ENCODE measurements around the gene TRIP4. TPM values are rescaled to one million over a fixed set of nuclear protein-coding genes. Genes with fewer than 3 reads are reported as not detected.

The TRIP4 gene
- total and polyA plus RNA-seq, 2 experiments from 2014 or later = 13.9 to 30.6 TPM

- Histone ChIP-seq H3K4me1 (ENCODE audit: insufficient read depth) (no peaks in the 10 kb centered on the region), H3K79me2 (no peaks in the 10 kb centered on the region), H3K9me3 (ENCODE audit: low read depth) (no peaks in the 10 kb centered on the region), H3K4me3 (no peak overlapping the region), H3K9me2 (replicated peaks; ENCODE audit: insufficient read depth) (no peaks in the 10 kb centered on the region), H3K4me2 (no peak overlapping the region), H4K20me1 (ENCODE audit: insufficient read depth, poor library complexity, severe bottlenecking) (no peaks in the 10 kb centered on the region), H3K27me3 (no peaks in the 10 kb centered on the region), H3K36me3 (replicated peaks; ENCODE audit: insufficient read depth, low read depth) (no peaks in the 10 kb centered on the region), H2AFZ (no peak overlapping the region), H3K27ac (no peak overlapping the region)
- TF ChIP-seq EZH2phosphoT487 (IDR thresholded peaks at IDR 0.05; ENCODE audit: low read depth, severe bottlenecking, unreplicated experiment) (no peak), EZH2 (IDR thresholded peaks at IDR 0.05; ENCODE audit: borderline replicate concordance) (no peak), CTCF (IDR thresholded peaks at IDR 0.05; ENCODE audit: poor library complexity) (no peak)
- WGBS (ENCODE audit: low lambda C conversion rate, missing lambda C conversion rate) = 96% methylated on average over 2 of the region's 2 CpGs
- no peak for DNase-seq (ENCODE audit: low spot score)
Measured at GRCh38 chr15:64400583-64400982, 12.9 kb downstream of the TRIP4 start.

- H3K27me3 ChIP-seq = no peaks in the 10 kb centered on the region
- no peak for DNase-seq (ENCODE audit: low spot score)
- H3K9me2 ChIP-seq (replicated peaks; ENCODE audit: insufficient read depth) = no peaks in the 10 kb centered on the region
- H4K20me1 ChIP-seq (ENCODE audit: insufficient read depth, poor library complexity, severe bottlenecking) = no peaks in the 10 kb centered on the region
- H2AFZ ChIP-seq = no peak overlapping the region
- H3K9me3 ChIP-seq (ENCODE audit: low read depth) = no peaks in the 10 kb centered on the region
- H3K4me3 ChIP-seq = no peak overlapping the region
- no peak overlapping the region for H3K27ac ChIP-seq
- TF ChIP-seq EZH2 (IDR thresholded peaks at IDR 0.05; ENCODE audit: borderline replicate concordance) = no peak
- TF ChIP-seq EZH2phosphoT487 (IDR thresholded peaks at IDR 0.05; ENCODE audit: low read depth, severe bottlenecking, unreplicated experiment) = no peak
- no peak for TF ChIP-seq CTCF (IDR thresholded peaks at IDR 0.05; ENCODE audit: poor library complexity)
- no peaks in the 10 kb centered on the region for H3K36me3 ChIP-seq (replicated peaks; ENCODE audit: insufficient read depth, low read depth)
- H3K79me2 ChIP-seq = no peaks in the 10 kb centered on the region
- H3K4me2 ChIP-seq = no peak overlapping the region
- 98% methylated on average over 2 of the region's 2 CpGs for WGBS (ENCODE audit: low lambda C conversion rate, missing lambda C conversion rate)
- no peaks in the 10 kb centered on the region for H3K4me1 ChIP-seq (ENCODE audit: insufficient read depth)
Measured at GRCh38 chr15:64412216-64412615, 24.6 kb downstream of the TRIP4 start.

- no peaks in the 10 kb centered on the region for H3K9me3 ChIP-seq (ENCODE audit: low read depth)
- no peak for DNase-seq (ENCODE audit: low spot score)
- H3K4me1 ChIP-seq (ENCODE audit: insufficient read depth) = no peaks in the 10 kb centered on the region
- no peak overlapping the region for H3K27ac ChIP-seq
- H3K27me3 ChIP-seq = no peaks in the 10 kb centered on the region
- H3K9me2 ChIP-seq (replicated peaks; ENCODE audit: insufficient read depth) = no peaks in the 10 kb centered on the region
- no peak overlapping the region for H3K4me2 ChIP-seq
- no peak overlapping the region for H3K4me3 ChIP-seq
- no peaks in the 10 kb centered on the region for H4K20me1 ChIP-seq (ENCODE audit: insufficient read depth, poor library complexity, severe bottlenecking)
- no peaks in the 10 kb centered on the region for H3K36me3 ChIP-seq (replicated peaks; ENCODE audit: insufficient read depth, low read depth)
- TF ChIP-seq EZH2phosphoT487 (IDR thresholded peaks at IDR 0.05; ENCODE audit: low read depth, severe bottlenecking, unreplicated experiment) (no peak), CTCF (IDR thresholded peaks at IDR 0.05; ENCODE audit: poor library complexity) (no peak), EZH2 (IDR thresholded peaks at IDR 0.05; ENCODE audit: borderline replicate concordance) (no peak)
- 98% methylated on average over 2 of the region's 2 CpGs for WGBS (ENCODE audit: low lambda C conversion rate, missing lambda C conversion rate)
- no peak overlapping the region for H2AFZ ChIP-seq
- no peaks in the 10 kb centered on the region for H3K79me2 ChIP-seq
Measured at GRCh38 chr15:64422697-64423096, 35.1 kb downstream of the TRIP4 start.

GRCh38 chr15:64423970-64424369 lies 36.3 kb downstream of the TRIP4 start:
- no peaks in the 10 kb centered on the region for H3K79me2 ChIP-seq
- H2AFZ ChIP-seq = no peak overlapping the region
- H3K4me3 ChIP-seq = no peak overlapping the region
- no peak overlapping the region for H3K27ac ChIP-seq
- no peaks in the 10 kb centered on the region for H4K20me1 ChIP-seq (ENCODE audit: insufficient read depth, poor library complexity, severe bottlenecking)
- H3K4me2 ChIP-seq = no peak overlapping the region
- no peak for TF ChIP-seq CTCF (IDR thresholded peaks at IDR 0.05; ENCODE audit: poor library complexity)
- no peak for TF ChIP-seq EZH2phosphoT487 (IDR thresholded peaks at IDR 0.05; ENCODE audit: low read depth, severe bottlenecking, unreplicated experiment)
- TF ChIP-seq EZH2 (IDR thresholded peaks at IDR 0.05; ENCODE audit: borderline replicate concordance) = no peak
- H3K9me3 ChIP-seq (ENCODE audit: low read depth) = no peaks in the 10 kb centered on the region
- WGBS (ENCODE audit: low lambda C conversion rate, missing lambda C conversion rate) = 91% methylated on average over 6 of the region's 6 CpGs
- no peaks in the 10 kb centered on the region for H3K4me1 ChIP-seq (ENCODE audit: insufficient read depth)
- no peaks in the 10 kb centered on the region for H3K27me3 ChIP-seq
- H3K9me2 ChIP-seq (replicated peaks; ENCODE audit: insufficient read depth) = no peaks in the 10 kb centered on the region
- H3K36me3 ChIP-seq (replicated peaks; ENCODE audit: insufficient read depth, low read depth) = no peaks in the 10 kb centered on the region
- DNase-seq (ENCODE audit: low spot score) = no peak

All from hepatocyte (in vitro differentiated cells).